ENCODE results near the gene NTN1.

The NTN1 gene

GRCh38 chr17:9169116-9169515, 147.8 kb downstream of the NTN1 start:
- no peak for DNase-seq

GRCh38 chr17:9170336-9170735, 149.0 kb downstream of the NTN1 start:
- no peak for DNase-seq

GRCh38 chr17:9170853-9171252, 149.5 kb downstream of the NTN1 start:
- no peak for DNase-seq

- no peak for DNase-seq
These were observed 152.2 kb downstream of the NTN1 start for GRCh38 chr17:9173386-9173983.

GRCh38 chr17:9174312-9174711, 153.0 kb downstream of the NTN1 start:
- no peak for DNase-seq

GRCh38 chr17:9174779-9175574, 153.7 kb downstream of the NTN1 start:
- no peak for DNase-seq

- no peak for DNase-seq
These were observed 154.6 kb downstream of the NTN1 start for GRCh38 chr17:9175700-9176467.

- DNase-seq, result no peak
These were observed 155.9 kb downstream of the NTN1 start for GRCh38 chr17:9177212-9177611.

GRCh38 chr17:9178319-9178718, 157.0 kb downstream of the NTN1 start:
- DNase-seq, result no peak

GRCh38 chr17:9179602-9180001, 158.3 kb downstream of the NTN1 start:
- DNase-seq, result no peak

- DNase-seq, result no peak
These were observed 160.3 kb downstream of the NTN1 start for GRCh38 chr17:9181640-9182039.

GRCh38 chr17:9183306-9183705, 162.0 kb downstream of the NTN1 start:
- DNase-seq, result no peak

GRCh38 chr17:9185142-9185541, 163.8 kb downstream of the NTN1 start:
- no peak for DNase-seq

- DNase-seq, result no peak
These were observed 164.5 kb downstream of the NTN1 start for GRCh38 chr17:9185688-9186284.

GRCh38 chr17:9187828-9188227, 166.5 kb downstream of the NTN1 start:
- no peak for DNase-seq

GRCh38 chr17:9188367-9188766, 167.1 kb downstream of the NTN1 start:
- no peak for DNase-seq

GRCh38 chr17:9189870-9190269, 168.6 kb downstream of the NTN1 start:
- DNase-seq, result no peak

GRCh38 chr17:9192010-9192409, 170.7 kb downstream of the NTN1 start:
- no peak for DNase-seq

- DNase-seq, result no peak
These were observed 174.1 kb downstream of the NTN1 start for GRCh38 chr17:9195411-9195810.

- DNase-seq, result no peak
These were observed 174.8 kb downstream of the NTN1 start for GRCh38 chr17:9195961-9196670.

- DNase-seq, result no peak
These were observed 178.6 kb downstream of the NTN1 start for GRCh38 chr17:9199571-9200551.

Measured in NCI-H446 (cell line).